GM23338 (cell line): ENCODE measurements around the gene GALNT15. TPM values are rescaled to one million over a fixed set of nuclear protein-coding genes. Genes with fewer than 3 reads are reported as not detected.

ENCODE experiments used
- ATAC-seq: fragments of 200-7000 bp; cut with Tn5 transposase; 3 replicates; pipeline ENCODE4 v1.9.1; 2020
- DNase-seq: peaks from one replicate; pipeline ENCODE4 v3.0.0-alpha.2; 2015; ENCODE audit warnings: low spot score
- H2AFZ ChIP-seq: fragments of 200-600 bp; sonication (generic); 2 replicates; pipeline ENCODE4 v1.8.0; 2016; ENCODE audit warnings: antibody characterized with exemption, mild to moderate bottlenecking, moderate library complexity
- H3F3A ChIP-seq: fragments of 200-600 bp; sonication (generic); replicated peaks from 2 replicates; pipeline ENCODE4 v1.8.0; 2017; ENCODE audit warnings: antibody characterized with exemption, mixed run types, low read depth
- H3K27ac ChIP-seq: fragments of 200-600 bp; sonication (generic); 2 replicates; pipeline ENCODE4 v1.6.1; 2016; ENCODE audit warnings: low read depth
- H3K27me3 ChIP-seq: fragments of 200-600 bp; sonication (generic); 2 replicates; pipeline ENCODE4 v1.8.0; 2016; ENCODE audit warnings: mild to moderate bottlenecking, mixed run types, moderate library complexity; ENCODE audit not compliant: insufficient read depth
- H3K36me3 ChIP-seq: fragments of 200-600 bp; sonication (generic); 2 replicates; pipeline ENCODE4 v1.8.0; 2016; ENCODE audit warnings: mild to moderate bottlenecking; ENCODE audit not compliant: insufficient read depth
- H3K4me1 ChIP-seq: fragments of 200-600 bp; sonication (generic); 2 replicates; pipeline ENCODE4 v1.8.0; 2016; ENCODE audit warnings: mild to moderate bottlenecking, moderate library complexity; ENCODE audit not compliant: insufficient read depth
- H3K4me2 ChIP-seq: fragments of 200-600 bp; sonication (generic); 2 replicates; pipeline ENCODE4 v1.7.1; 2017; ENCODE audit warnings: mixed run types
- H3K4me3 ChIP-seq: fragments of 200-600 bp; sonication (generic); 2 replicates; pipeline ENCODE4 v1.6.1; 2016; ENCODE audit warnings: mixed run types
- H3K79me2 ChIP-seq: fragments of 200-600 bp; sonication (generic); replicated peaks from 2 replicates; pipeline ENCODE4 v1.8.0; 2017; ENCODE audit warnings: mild to moderate bottlenecking; ENCODE audit not compliant: insufficient read depth
- H3K9me2 ChIP-seq: fragments of 200-600 bp; sonication (generic); 2 replicates; pipeline ENCODE4 v1.8.0; 2017; ENCODE audit not compliant: insufficient read depth
- H4K20me1 ChIP-seq: fragments of 200-600 bp; sonication (generic); replicated peaks from 2 replicates; pipeline ENCODE4 v1.8.0; 2017; ENCODE audit warnings: mild to moderate bottlenecking; ENCODE audit not compliant: insufficient read depth
- H3K27ac Mint-ChIP-seq: 2 replicates; pipeline ENCODE4 v1.8.0; 2020; ENCODE audit warnings: inconsistent platforms, mild to moderate bottlenecking, moderate library complexity, mixed read lengths
- H3K27me3 Mint-ChIP-seq: 3 replicates; pipeline ENCODE4 v1.8.0; 2022; ENCODE audit warnings: low read depth, mild to moderate bottlenecking, moderate library complexity, mixed read lengths, inconsistent platforms; ENCODE audit not compliant: insufficient read depth, poor library complexity
- H3K36me3 Mint-ChIP-seq: 3 replicates; pipeline ENCODE4 v1.8.0; 2021; ENCODE audit warnings: low read depth, mild to moderate bottlenecking, inconsistent platforms, moderate library complexity, mixed read lengths
- H3K4me1 Mint-ChIP-seq: 3 replicates; pipeline ENCODE4 v1.8.0; 2020; ENCODE audit warnings: mild to moderate bottlenecking, inconsistent platforms, mixed read lengths
- H3K4me3 Mint-ChIP-seq: 3 replicates; pipeline ENCODE4 v1.8.0; 2021; ENCODE audit warnings: moderate library complexity, mild to moderate bottlenecking, inconsistent platforms, mixed read lengths
- H3K9me3 Mint-ChIP-seq: 3 replicates; pipeline ENCODE4 v1.8.0; 2020; ENCODE audit warnings: moderate library complexity, mild to moderate bottlenecking, inconsistent platforms, mixed read lengths
- CREB1 ChIP-seq: fragments of 250-450 bp; sonication (Bioruptor Pico); IDR thresholded peaks from 2 replicates; pipeline ENCODE4 v1.5.0; 2020; ENCODE audit warnings: low read depth, mild to moderate bottlenecking, moderate library complexity
- CTCF ChIP-seq, 2 experiments: fragments of 200-600 bp in 1 of 2; sonication (generic) in 1 of 2; conservative IDR thresholded peaks; 2 replicates each; pipeline versions ENCODE4 v1.5.1 to v1.6.1; 2016 to 2017; ENCODE audit warnings: antibody characterized with exemption in 2 of 2, low read depth in 2 of 2, mild to moderate bottlenecking in 2 of 2, moderate library complexity in 1 of 2
- ETS1 ChIP-seq: IDR thresholded peaks from 2 replicates; pipeline ENCODE4 v1.6.1; 2016; ENCODE audit warnings: antibody characterized with exemption
- EZH2 ChIP-seq: fragments of 200-600 bp; sonication (generic); IDR thresholded peaks from one replicate; pipeline ENCODE4 v1.8.0; 2017; ENCODE audit warnings: antibody characterized with exemption, mild to moderate bottlenecking, low read depth; ENCODE audit not compliant: unreplicated experiment
- EZH2phosphoT487 ChIP-seq: fragments of 200-600 bp; sonication (generic); IDR thresholded peaks from one replicate; pipeline ENCODE4 v1.8.1; 2018; ENCODE audit warnings: antibody characterized with exemption; ENCODE audit not compliant: unreplicated experiment
- JUNB ChIP-seq: IDR thresholded peaks from one replicate; pipeline ENCODE4 v1.6.1; 2016; ENCODE audit warnings: antibody characterized with exemption; ENCODE audit not compliant: unreplicated experiment
- NANOG ChIP-seq: IDR thresholded peaks from 2 replicates; pipeline ENCODE4 v1.6.1; 2016; ENCODE audit warnings: antibody characterized with exemption, borderline replicate concordance
- POLR2AphosphoS5 ChIP-seq: IDR thresholded peaks from 2 replicates; pipeline ENCODE4 v1.6.1; 2016; ENCODE audit warnings: antibody characterized with exemption, low read depth
- REST ChIP-seq: IDR thresholded peaks from one replicate; pipeline ENCODE4 v1.6.1; 2018; ENCODE audit warnings: antibody characterized with exemption; ENCODE audit not compliant: unreplicated experiment
- STAT1 ChIP-seq: IDR thresholded peaks from one replicate; pipeline ENCODE4 v1.6.1; 2016; ENCODE audit warnings: antibody characterized with exemption; ENCODE audit not compliant: unreplicated experiment
- ZNF114 ChIP-seq: fragments of 250-450 bp; sonication (Bioruptor Pico); IDR thresholded peaks from 2 replicates; pipeline ENCODE4 v1.5.0; 2020; ENCODE audit warnings: mild to moderate bottlenecking, moderate library complexity
- ZNF331 ChIP-seq: fragments of 250-450 bp; sonication (Bioruptor Pico); IDR thresholded peaks from 2 replicates; pipeline ENCODE4 v1.5.0; 2020; ENCODE audit warnings: low read depth, mild to moderate bottlenecking, moderate library complexity
- ZNF462 ChIP-seq: fragments of 250-450 bp; sonication (Bioruptor Pico); IDR thresholded peaks from 2 replicates; pipeline ENCODE4 v1.5.0; 2020; ENCODE audit warnings: mild to moderate bottlenecking, moderate library complexity
- polyA plus RNA-seq: library from polyadenylated mRNA; unstranded; fragments of >200 nt; fragmentation: Nextera tagmentation; extraction: Ambion mirVana; gene quantifications from 2 replicates; pipeline ENCODE4 v1.2.1, GENCODE V29; 2016
- total RNA-seq: library from RNA; depleted of rRNA; stranded (reverse); fragments of >200 nt; shearing (Covaris generic); gene quantifications from 2 replicates; pipeline ENCODE4 v1.2.3, GENCODE V29; 2014

GALNT15 gene
- total and polyA plus RNA-seq, 2 experiments from 2014 or later = 0.06 to 0.35 TPM

GRCh38 chr3:16186086-16186485 lies 11.6 kb downstream of the GALNT15 start:
- Histone ChIP-seq H3K4me2 (no peak overlapping the region), H3K9me2 (peaks cover 14% of the 10 kb centered on the region), H3K79me2 (no peaks in the 10 kb centered on the region), H3K4me3 (no peak overlapping the region), H3K4me1 (no peaks in the 10 kb centered on the region), H3K36me3 (no peaks in the 10 kb centered on the region), H3K27me3 (no peaks in the 10 kb centered on the region), H4K20me1 (no peaks in the 10 kb centered on the region), H3K27ac (no peak overlapping the region), H3F3A (no peaks in the 10 kb centered on the region), H2AFZ (no peak overlapping the region)
- TF ChIP-seq CREB1 (CRISPR knock-in tag) (no peak), ZNF331 (CRISPR knock-in tag) (no peak), EZH2 (no peak), JUNB (no peak), NANOG (no peak), CTCF (conservative IDR thresholded peaks at IDR 0.05; ENCODE audit: low read depth in 2 of 2) (no peak), POLR2AphosphoS5 (no peak), ETS1 (no peak), ZNF114 (CRISPR knock-in tag) (no peak), REST (no peak), EZH2phosphoT487 (no peak), STAT1 (no peak), ZNF462 (CRISPR knock-in tag) (no peak)
- ATAC-seq = no peak
- Mint-ChIP-seq H3K36me3 (no peaks in the 10 kb centered on the region), H3K27me3 (no peaks in the 10 kb centered on the region), H3K9me3 (no peaks in the 10 kb centered on the region), H3K27ac (no peak overlapping the region), H3K4me3 (no peak overlapping the region), H3K4me1 (peaks cover 4% of the 10 kb centered on the region)
- no peak for DNase-seq
